OCI-LY3 (cell line): ENCODE results near the gene THAP10.
"Not testable (repeated sequence)": the region's sequence is repeated elsewhere in the genome, so short reads cannot be mapped to it uniquely, and the experiment has no call there.

Experiments used
- H2AFZ ChIP-seq: fragments of 200-600, 300-600 bp; shearing (Covaris generic); 2 replicates; pipeline ENCODE4 v1.6.0; 2014; ENCODE audit warnings: antibody characterized with exemption, low read depth, low read length
- H3K27ac ChIP-seq: fragments of 200-600, 300-600 bp; sonication (generic); 2 replicates; pipeline ENCODE4 v1.5.1; 2014; ENCODE audit warnings: mild to moderate bottlenecking, low read length, moderate library complexity, mixed read lengths
- H3K27me3 ChIP-seq: fragments of 200-600, 300-600 bp; sonication (generic); 2 replicates; pipeline ENCODE4 v1.6.1; 2014; ENCODE audit warnings: low read depth, low read length, mixed read lengths
- H3K36me3 ChIP-seq: fragments of 200-600, 300-600 bp; sonication (generic); replicated peaks from 2 replicates; pipeline ENCODE3; 2014; ENCODE audit warnings: low read depth, low read length, mixed read lengths
- H3K4me1 ChIP-seq: fragments of 300-600, 200-600 bp; sonication (generic); 2 replicates; pipeline ENCODE4 v1.6.1; 2014; ENCODE audit warnings: low read length, mixed read lengths
- H3K4me2 ChIP-seq: fragments of 200-600, 300-600 bp; sonication (generic); 2 replicates; pipeline ENCODE4 v1.6.1; 2014; ENCODE audit warnings: low read length, mixed read lengths
- H3K4me3 ChIP-seq: fragments of 300-600, 200-600 bp; sonication (generic); 2 replicates; pipeline ENCODE4 v1.5.1; 2014; ENCODE audit warnings: antibody characterized with exemption, mild to moderate bottlenecking, low read length, moderate library complexity
- H3K79me2 ChIP-seq: fragments of 300-600, 200-600 bp; shearing (Covaris generic); 2 replicates; pipeline ENCODE4 v1.6.1; 2014; ENCODE audit warnings: mild to moderate bottlenecking, low read length, mixed read lengths
- H3K9ac ChIP-seq: fragments of 300-600, 200-600 bp; shearing (Covaris generic); 2 replicates; pipeline ENCODE4 v1.6.0; 2014; ENCODE audit warnings: mild to moderate bottlenecking, low read length, moderate library complexity
- H3K9me3 ChIP-seq: fragments of 200-600, 300-600 bp; shearing (Covaris generic); 2 replicates; pipeline ENCODE4 v1.6.1; 2014; ENCODE audit warnings: low read length, mixed read lengths; ENCODE audit not compliant: insufficient read depth
- H4K20me1 ChIP-seq: fragments of 200-600, 300-600 bp; sonication (generic); 2 replicates; pipeline ENCODE4 v1.6.1; 2016; ENCODE audit warnings: low read length, mixed read lengths; ENCODE audit not compliant: insufficient read depth
- CTCF ChIP-seq: fragments of 200-600, 300-600 bp; sonication (generic); IDR thresholded peaks from 2 replicates; pipeline ENCODE4 v1.5.1; 2014; ENCODE audit warnings: antibody characterized with exemption, low read length, low read depth
- EZH2phosphoT487 ChIP-seq: fragments of 200-600 bp; shearing (Covaris generic); IDR thresholded peaks from 2 replicates; pipeline ENCODE4 v1.6.1; 2018; ENCODE audit warnings: antibody characterized with exemption, mixed run types, low read depth

The THAP10 gene

GRCh38 chr15:70859998-70860397 lies 32.2 kb downstream of the THAP10 start:
- no peak overlapping the region for H2AFZ ChIP-seq
- H3K27ac ChIP-seq = no peak overlapping the region
- H3K27me3 ChIP-seq = peaks cover 18% of the 10 kb centered on the region
- no peak overlapping the region for H3K4me2 ChIP-seq
- no peak overlapping the region for H3K9ac ChIP-seq
- no peak for TF ChIP-seq EZH2phosphoT487
- no peak for TF ChIP-seq CTCF
- peaks cover 11% of the 10 kb centered on the region for H3K4me1 ChIP-seq
- H4K20me1 ChIP-seq = no peaks in the 10 kb centered on the region
- H3K79me2 ChIP-seq = no peaks in the 10 kb centered on the region
- H3K4me3 ChIP-seq = no peak overlapping the region
- H3K9me3 ChIP-seq = no peaks in the 10 kb centered on the region
- no peaks in the 10 kb centered on the region for H3K36me3 ChIP-seq

GRCh38 chr15:70859322-70859908 lies 32.8 kb downstream of the THAP10 start:
- no peaks in the 10 kb centered on the region for H3K36me3 ChIP-seq
- no peak overlapping the region for H3K4me3 ChIP-seq
- no peak for TF ChIP-seq CTCF
- no peak for TF ChIP-seq EZH2phosphoT487
- no peak overlapping the region for H2AFZ ChIP-seq
- H3K27me3 ChIP-seq = peaks cover 18% of the 10 kb centered on the region
- no peaks in the 10 kb centered on the region for H3K9me3 ChIP-seq
- H3K4me2 ChIP-seq = no peak overlapping the region
- no peaks in the 10 kb centered on the region for H3K79me2 ChIP-seq
- no peak overlapping the region for H3K9ac ChIP-seq
- no peaks in the 10 kb centered on the region for H4K20me1 ChIP-seq
- H3K27ac ChIP-seq = no peak overlapping the region
- H3K4me1 ChIP-seq = peaks cover 11% of the 10 kb centered on the region

- H4K20me1 ChIP-seq, H3K9ac ChIP-seq, H2AFZ ChIP-seq, H3K36me3 ChIP-seq, H3K4me3 ChIP-seq, H3K4me2 ChIP-seq, H3K9me3 ChIP-seq, H3K79me2 ChIP-seq, H3K27ac ChIP-seq: not testable (repeated sequence)
- peaks cover 18% of the 10 kb centered on the region for H3K27me3 ChIP-seq
- H3K4me1 ChIP-seq = peaks cover 11% of the 10 kb centered on the region
Measured at GRCh38 chr15:70858614-70859321, 33.5 kb downstream of the THAP10 start.

- no peak overlapping the region for H3K4me2 ChIP-seq
Measured at GRCh38 chr15:70857562-70858285, 34.5 kb downstream of the THAP10 start.

More at GRCh38 chr15:70857562-70858285, 34.5 kb downstream of the THAP10 start:
- Histone ChIP-seq H3K36me3 (no peaks in the 10 kb centered on the region), H3K27ac (no peak overlapping the region), H3K79me2 (no peaks in the 10 kb centered on the region), H3K9me3 (no peaks in the 10 kb centered on the region), H3K27me3 (peaks cover 18% of the 10 kb centered on the region), H3K9ac (no peak overlapping the region), H4K20me1 (no peaks in the 10 kb centered on the region), H2AFZ (no peak overlapping the region), H3K4me1 (peaks cover 11% of the 10 kb centered on the region), H3K4me3 (no peak overlapping the region)
- TF ChIP-seq CTCF (no peak), EZH2phosphoT487 (no peak)
